Glutamatergic neuron (in vitro differentiated cells): ENCODE data around the gene NDUFV2. TPM values are rescaled to one million over a fixed set of nuclear protein-coding genes. Genes with fewer than 3 reads are reported as not detected.

Source experiments
- DNase-seq: peaks from one replicate; pipeline ENCODE4 v3.0.0; 2022
- H3K27ac Mint-ChIP-seq: one replicate; pipeline ENCODE4 v1.8.0; 2020; ENCODE audit warnings: mild to moderate bottlenecking, mixed read lengths, inconsistent platforms; ENCODE audit not compliant: unreplicated experiment
- H3K27me3 Mint-ChIP-seq: one replicate; pipeline ENCODE4 v1.8.0; 2020; ENCODE audit warnings: mild to moderate bottlenecking, moderate library complexity, mixed read lengths, inconsistent platforms; ENCODE audit not compliant: unreplicated experiment
- H3K36me3 Mint-ChIP-seq: one replicate; pipeline ENCODE4 v1.8.0; 2020; ENCODE audit warnings: mild to moderate bottlenecking, mixed read lengths, inconsistent platforms; ENCODE audit not compliant: unreplicated experiment
- H3K4me1 Mint-ChIP-seq: one replicate; pipeline ENCODE4 v1.8.0; 2020; ENCODE audit warnings: mild to moderate bottlenecking, low read depth, mixed read lengths, inconsistent platforms; ENCODE audit not compliant: unreplicated experiment
- H3K4me3 Mint-ChIP-seq: one replicate; pipeline ENCODE4 v1.8.0; 2020; ENCODE audit warnings: mild to moderate bottlenecking, mixed read lengths, inconsistent platforms; ENCODE audit not compliant: unreplicated experiment
- H3K9me3 Mint-ChIP-seq: one replicate; pipeline ENCODE4 v1.8.0; 2020; ENCODE audit warnings: mild to moderate bottlenecking, moderate library complexity, mixed read lengths, inconsistent platforms; ENCODE audit not compliant: unreplicated experiment
- CTCF ChIP-seq: fragments of 200-600 bp; sonication (generic); IDR thresholded peaks from one replicate; pipeline ENCODE4 v1.5.0; 2021; ENCODE audit not compliant: partially characterized antibody, unreplicated experiment
- total RNA-seq: library from RNA; stranded (reverse); fragmentation: NEBNext Ultra II Directional; extraction: Animal tissue kit (Norgen Biotek cat#: 25700); gene quantifications from one replicate; pipeline ENCODE4 v1.2.1, GENCODE V29; 2021; ENCODE audit not compliant: unreplicated experiment

The NDUFV2 gene
- total RNA-seq, 1 donor from 2014 or later = 133 TPM

DNA sequence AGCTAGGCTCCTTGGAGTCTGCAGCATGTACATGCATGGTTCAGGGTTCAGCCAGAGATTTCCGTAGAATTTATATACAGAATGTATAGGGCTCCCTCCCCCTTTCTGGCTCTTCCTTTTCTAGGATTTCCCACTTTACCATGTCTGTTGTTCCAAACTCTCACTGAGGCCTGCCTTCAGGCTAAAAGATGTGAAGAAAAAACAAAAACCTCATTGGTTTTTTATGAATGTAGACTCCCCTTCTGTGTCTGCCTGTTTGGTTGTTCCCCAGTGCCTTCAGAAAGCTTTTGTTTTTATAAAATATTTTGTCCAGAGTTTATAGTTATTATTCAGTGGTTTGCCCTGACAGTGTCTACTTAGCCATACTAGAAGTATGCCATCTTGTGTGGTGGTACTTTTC is 3.6 kb downstream of the NDUFV2 start:
- H3K36me3 Mint-ChIP-seq = no peaks in the 10 kb centered on the region
- no peak for TF ChIP-seq CTCF
- H3K27ac Mint-ChIP-seq = peak overlapping the region; percentile 34
- H3K4me3 Mint-ChIP-seq = peak overlapping the region; percentile 96
- peaks cover 4% of the 10 kb centered on the region for H3K9me3 Mint-ChIP-seq
- H3K4me1 Mint-ChIP-seq = peaks cover 46% of the 10 kb centered on the region
- DNase-seq = no peak
- peaks cover 4% of the 10 kb centered on the region for H3K27me3 Mint-ChIP-seq

GRCh38 chr18:9106800-9107584 is 4.5 kb downstream of the NDUFV2 start:
- H3K4me3 Mint-ChIP-seq = peak overlapping the region; percentile 20
- peaks cover 4% of the 10 kb centered on the region for H3K9me3 Mint-ChIP-seq
- peaks cover 4% of the 10 kb centered on the region for H3K27me3 Mint-ChIP-seq
- DNase-seq = no peak
- peaks cover 44% of the 10 kb centered on the region for H3K4me1 Mint-ChIP-seq
- H3K27ac Mint-ChIP-seq = no peak overlapping the region
- no peaks in the 10 kb centered on the region for H3K36me3 Mint-ChIP-seq
- no peak for TF ChIP-seq CTCF

DNA sequence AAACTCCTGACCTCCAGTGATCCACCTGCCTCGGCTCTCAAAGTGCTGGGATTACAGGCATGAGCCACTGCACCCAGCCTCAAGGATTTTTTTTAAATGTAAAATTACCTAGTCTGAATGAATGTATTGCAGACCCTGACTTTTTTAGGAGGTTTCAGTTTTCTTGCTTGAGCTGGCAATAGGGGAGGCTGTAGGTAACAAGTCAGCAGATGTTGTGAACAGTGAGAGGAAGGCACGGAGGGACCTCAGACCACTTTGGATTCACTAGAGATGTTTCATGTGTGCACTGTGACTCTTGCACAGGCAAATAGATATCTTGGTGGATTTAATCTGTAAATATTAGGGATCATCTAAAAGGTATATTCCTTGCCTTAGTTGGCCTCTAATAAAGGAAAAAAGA is 6.4 kb downstream of the NDUFV2 start:
- Mint-ChIP-seq H3K27me3 (no peaks in the 10 kb centered on the region), H3K4me3 (no peak overlapping the region), H3K4me1 (peaks cover 48% of the 10 kb centered on the region), H3K27ac (peak overlapping the region; percentile 6), H3K36me3 (no peaks in the 10 kb centered on the region), H3K9me3 (no peaks in the 10 kb centered on the region)
- no peak for TF ChIP-seq CTCF
- no peak for DNase-seq

GRCh38 chr18:9109523-9109922 is 7.0 kb downstream of the NDUFV2 start:
- H3K27me3 Mint-ChIP-seq = no peaks in the 10 kb centered on the region
- H3K4me1 Mint-ChIP-seq = peaks cover 42% of the 10 kb centered on the region
- no peak for DNase-seq
- no peaks in the 10 kb centered on the region for H3K36me3 Mint-ChIP-seq
- H3K27ac Mint-ChIP-seq = no peak overlapping the region
- H3K4me3 Mint-ChIP-seq = no peak overlapping the region
- H3K9me3 Mint-ChIP-seq = no peaks in the 10 kb centered on the region
- no peak for TF ChIP-seq CTCF

DNA sequence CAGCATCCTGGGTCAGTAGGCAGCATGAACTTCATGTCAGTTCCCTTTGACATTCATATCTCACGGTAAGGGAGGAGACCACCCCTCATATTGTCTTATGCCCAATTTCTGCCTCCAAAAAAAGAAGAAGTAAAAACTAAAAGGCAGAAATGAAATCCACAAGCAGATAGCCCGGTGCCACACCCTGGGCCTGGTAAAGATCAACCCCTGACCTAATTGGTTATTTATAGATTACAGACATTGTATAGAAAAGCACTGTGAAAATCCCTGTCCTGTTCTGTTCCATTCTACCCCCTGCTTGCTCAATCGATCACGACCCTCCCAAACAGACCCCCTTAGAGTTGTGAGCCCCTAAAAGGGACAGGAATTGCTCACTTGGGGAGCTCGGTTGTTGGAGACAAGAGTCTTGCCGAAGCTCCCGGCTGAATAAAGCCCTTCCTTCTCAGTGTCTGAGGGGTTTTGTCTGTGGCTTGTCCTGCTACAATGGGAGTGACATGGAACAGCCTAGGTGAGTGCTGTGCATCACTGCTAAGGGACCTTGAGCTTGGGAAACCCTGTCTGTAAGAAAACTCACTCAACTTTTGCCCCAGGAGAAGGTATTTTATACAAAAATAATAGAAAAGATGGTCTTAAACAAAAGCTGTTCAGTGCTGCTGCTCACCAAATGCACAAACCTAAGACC is 11.1 kb downstream of the NDUFV2 start:
- Mint-ChIP-seq H3K27ac (peak overlapping the region; percentile 87), H3K4me3 (peak overlapping the region; percentile 67), H3K27me3 (no peaks in the 10 kb centered on the region), H3K9me3 (no peaks in the 10 kb centered on the region), H3K4me1 (peaks cover 16% of the 10 kb centered on the region), H3K36me3 (no peaks in the 10 kb centered on the region)
- no peak for TF ChIP-seq CTCF
- no peak for DNase-seq
